HUES64 (cell line): ENCODE measurements around the gene MAFB.

ENCODE experiments used
- H3K27ac ChIP-seq: 2 replicates; pipeline ENCODE4 v1.7.0; 2013; ENCODE audit warnings: low read depth, low read length, inconsistent platforms
- H3K27me3 ChIP-seq: 2 replicates; pipeline ENCODE4 v1.6.1; 2013; ENCODE audit warnings: mild to moderate bottlenecking, low read length; ENCODE audit not compliant: insufficient read depth
- H3K36me3 ChIP-seq: 2 replicates; pipeline ENCODE4 v1.6.1; 2013; ENCODE audit warnings: mild to moderate bottlenecking, low read length; ENCODE audit not compliant: insufficient read depth
- H3K4me1 ChIP-seq: 2 replicates; pipeline ENCODE4 v1.6.1; 2013; ENCODE audit warnings: mild to moderate bottlenecking, low read length, moderate library complexity; ENCODE audit not compliant: insufficient read depth
- H3K4me3 ChIP-seq: 2 replicates; pipeline ENCODE4 v1.5.1; 2013; ENCODE audit warnings: mild to moderate bottlenecking, low read length, moderate library complexity
- H3K9ac ChIP-seq: 2 replicates; pipeline ENCODE4 v1.6.1; 2013; ENCODE audit warnings: mild to moderate bottlenecking, low read depth, low read length
- H3K9me3 ChIP-seq: 2 replicates; pipeline ENCODE4 v1.6.1; 2013; ENCODE audit warnings: low read depth, low read length; ENCODE audit not compliant: insufficient read depth
- WGBS: fragments of 150-250, 120-280 bp; methylation state at CpG from one replicate; pipeline ENCODE4 v1.1.7; 2013; ENCODE audit warnings: missing lambda C conversion rate; 5-methylcytosine and 5-hydroxymethylcytosine counted together

MAFB gene

DNA sequence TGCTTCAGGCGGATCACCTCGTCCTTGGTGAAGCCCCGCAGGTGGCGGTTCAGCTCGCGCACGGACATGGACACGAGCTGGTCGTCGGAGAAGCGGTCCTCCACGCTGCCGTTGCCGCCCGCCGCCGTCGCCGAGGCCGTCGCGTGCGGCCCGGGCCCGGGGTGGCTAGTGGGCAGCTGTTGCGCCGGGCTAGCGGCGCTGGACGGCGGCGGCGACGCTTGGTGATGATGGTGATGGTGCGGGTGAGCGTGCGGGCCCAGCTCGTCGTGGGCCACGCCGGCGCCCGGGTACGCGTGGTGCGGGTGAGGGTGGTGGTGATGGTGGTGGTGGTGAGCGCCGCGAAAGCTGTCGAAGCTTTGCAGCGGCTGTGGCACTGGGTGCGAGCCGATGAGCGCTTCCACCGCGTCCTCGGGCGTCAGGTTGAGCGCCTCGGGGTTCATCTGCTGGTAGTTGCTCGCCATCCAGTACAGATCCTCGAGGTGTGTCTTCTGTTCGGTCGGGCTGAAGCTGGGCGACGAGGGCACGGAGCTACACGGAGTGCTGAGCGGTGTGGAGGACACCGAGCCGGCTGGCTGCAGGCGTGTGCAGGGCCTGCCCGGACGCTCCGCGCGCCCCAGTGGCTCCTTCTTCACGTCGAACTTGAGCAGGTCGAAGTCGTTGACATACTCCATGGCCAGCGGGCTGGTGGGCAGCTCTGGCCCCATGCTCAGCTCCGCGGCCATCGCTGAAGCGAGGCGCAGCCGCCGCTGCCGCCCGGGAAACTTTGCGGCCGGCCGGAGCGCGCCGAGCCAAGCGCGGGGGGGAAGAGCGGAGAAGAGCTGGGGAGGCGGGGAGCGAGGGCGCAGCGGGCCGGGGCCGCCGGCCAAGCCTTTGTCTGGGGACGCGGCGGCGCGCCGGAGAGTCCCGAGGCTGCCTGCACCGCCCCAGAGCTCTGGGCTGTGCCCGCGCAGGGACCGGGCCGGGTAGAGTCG, 622 bp downstream of the MAFB start:
- peaks cover 4% of the 10 kb centered on the region; the same call in 1 of the 2 replicates for H3K4me1 ChIP-seq
- H3K27ac ChIP-seq: no peak overlapping the region
- peak overlapping the region; percentile 59 for H3K4me3 ChIP-seq
- 3% methylated on average over 120 of the region's 120 CpGs for WGBS
- H3K36me3 ChIP-seq: no peaks in the 10 kb centered on the region
- peaks cover 98% of the 10 kb centered on the region for H3K27me3 ChIP-seq
- H3K9me3 ChIP-seq: no peaks in the 10 kb centered on the region
- no peak overlapping the region for H3K9ac ChIP-seq

DNA sequence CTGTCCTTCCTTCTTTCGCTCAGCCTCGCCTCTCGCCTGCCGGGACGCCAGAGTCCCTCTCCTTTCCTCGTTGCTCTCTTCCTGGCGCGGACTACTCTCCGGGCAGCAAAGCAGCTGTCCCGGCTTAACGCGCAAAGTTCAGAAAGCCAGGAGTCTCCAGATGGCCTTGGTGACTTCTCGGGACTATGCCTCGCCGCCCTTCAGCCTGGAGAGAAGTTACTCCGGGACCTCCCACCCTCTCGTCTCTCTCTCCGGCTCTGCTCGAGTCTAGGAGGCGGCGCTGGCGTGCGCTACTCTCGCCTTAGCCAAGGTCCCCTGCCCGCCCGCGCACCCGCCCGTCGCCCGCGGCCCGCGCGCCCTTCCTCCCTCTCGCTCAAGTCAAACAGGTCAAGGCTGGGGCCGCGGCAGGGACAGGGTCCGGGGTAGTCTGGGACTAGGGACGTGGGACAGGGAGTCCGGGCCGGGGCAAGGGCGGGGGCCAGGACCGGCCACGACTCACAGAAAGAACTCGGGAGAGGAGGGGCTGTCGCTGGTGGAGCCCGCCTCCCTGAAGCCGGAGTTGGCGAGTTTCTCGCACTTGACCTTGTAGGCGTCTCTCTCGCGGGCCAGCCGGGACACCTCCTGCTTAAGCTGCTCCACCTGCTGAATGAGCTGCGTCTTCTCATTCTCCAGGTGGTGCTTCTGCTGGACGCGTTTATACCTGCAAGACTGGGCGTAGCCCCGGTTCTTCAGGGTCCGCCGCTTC, 1.5 kb downstream of the MAFB start:
- 1% methylated on average over 62 of the region's 62 CpGs for WGBS

DNA sequence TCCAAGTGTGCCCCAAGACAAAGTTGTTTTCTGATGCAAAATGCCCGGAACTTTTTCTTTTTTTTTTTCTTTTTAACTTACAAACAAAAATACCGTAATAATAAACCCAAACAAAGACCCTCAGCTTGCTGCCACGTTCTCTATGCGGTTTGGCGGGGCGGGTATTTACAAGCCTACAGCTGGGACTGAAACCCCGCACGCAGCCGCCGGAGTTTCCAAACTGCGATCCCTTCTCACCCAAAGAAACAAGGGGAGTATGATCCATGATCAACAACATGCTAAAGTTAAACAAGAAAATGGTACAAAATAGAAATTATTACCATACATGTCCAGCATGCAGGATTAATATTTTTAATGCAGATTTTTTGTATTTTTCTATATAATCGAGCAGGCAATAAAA, 2.1 kb downstream of the MAFB start:
- peaks cover 98% of the 10 kb centered on the region for H3K27me3 ChIP-seq
- peak overlapping the region; percentile 59 for H3K4me3 ChIP-seq
- peaks cover 4% of the 10 kb centered on the region; the same call in 1 of the 2 replicates for H3K4me1 ChIP-seq
- no peak overlapping the region for H3K27ac ChIP-seq
- WGBS: 4% methylated on average over 12 of the region's 12 CpGs
- H3K9ac ChIP-seq: no peak overlapping the region
- no peaks in the 10 kb centered on the region for H3K36me3 ChIP-seq
- no peaks in the 10 kb centered on the region for H3K9me3 ChIP-seq

More for the DNA sequence above, 1.5 kb downstream of the MAFB start:
- H3K27ac ChIP-seq: no peak overlapping the region
- H3K9me3 ChIP-seq: no peaks in the 10 kb centered on the region
- H3K4me3 ChIP-seq: peak overlapping the region; percentile 59
- no peak overlapping the region for H3K9ac ChIP-seq
- H3K27me3 ChIP-seq: peaks cover 98% of the 10 kb centered on the region
- no peaks in the 10 kb centered on the region for H3K36me3 ChIP-seq
- H3K4me1 ChIP-seq: peaks cover 4% of the 10 kb centered on the region; the same call in 1 of the 2 replicates

DNA sequence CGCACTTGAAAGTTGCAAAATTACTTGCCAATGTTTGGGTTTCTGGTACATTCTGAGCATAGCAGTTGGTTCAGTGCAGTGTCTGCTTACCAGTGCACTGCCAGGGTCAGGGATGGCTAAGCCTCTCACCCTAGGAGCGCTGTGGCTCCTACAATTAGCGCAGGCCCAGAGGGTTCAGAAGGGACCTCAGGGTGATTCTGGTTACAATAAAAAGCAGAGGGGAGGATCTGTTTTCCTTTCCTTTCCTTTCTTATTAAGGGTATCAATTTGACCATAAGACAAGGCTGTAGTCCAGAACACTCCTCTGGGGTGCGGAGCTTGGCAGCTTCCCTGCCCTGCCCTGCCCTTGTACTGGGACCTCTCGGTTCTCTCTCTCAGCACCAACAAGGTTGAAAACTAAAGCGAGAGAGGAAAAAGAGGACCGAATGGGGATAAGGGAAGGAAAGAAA, 2.6 kb downstream of the MAFB start:
- no peak overlapping the region for H3K27ac ChIP-seq
- H3K27me3 ChIP-seq: peaks cover 98% of the 10 kb centered on the region
- peak overlapping the region; percentile 59 for H3K4me3 ChIP-seq
- peaks cover 4% of the 10 kb centered on the region; the same call in 1 of the 2 replicates for H3K4me1 ChIP-seq
- WGBS: 24% methylated on average over 7 of the region's 7 CpGs
- H3K36me3 ChIP-seq: no peaks in the 10 kb centered on the region
- no peaks in the 10 kb centered on the region for H3K9me3 ChIP-seq
- no peak overlapping the region for H3K9ac ChIP-seq

DNA sequence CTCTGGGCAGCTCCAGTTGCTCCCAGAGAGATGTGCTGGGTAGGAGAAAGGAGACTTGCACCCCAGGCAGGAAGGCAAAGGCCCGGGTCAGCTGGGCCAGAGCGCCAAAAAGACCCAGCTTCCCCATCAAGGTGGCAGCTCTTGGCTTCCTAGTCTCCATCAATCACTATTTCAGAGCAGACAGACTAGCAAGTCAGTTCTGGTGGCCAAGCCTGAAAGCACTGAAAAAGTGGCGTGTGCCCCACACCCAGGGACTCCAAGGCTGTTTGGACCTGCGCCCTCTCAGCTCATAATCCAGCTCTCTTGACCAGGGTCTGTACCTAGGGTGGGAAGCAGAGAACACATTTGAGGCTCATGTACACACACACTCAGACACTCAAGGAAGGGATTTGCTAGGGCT, 3.7 kb downstream of the MAFB start:
- WGBS: 90% methylated on average over 4 of the region's 4 CpGs
- peaks cover 98% of the 10 kb centered on the region for H3K27me3 ChIP-seq

DNA sequence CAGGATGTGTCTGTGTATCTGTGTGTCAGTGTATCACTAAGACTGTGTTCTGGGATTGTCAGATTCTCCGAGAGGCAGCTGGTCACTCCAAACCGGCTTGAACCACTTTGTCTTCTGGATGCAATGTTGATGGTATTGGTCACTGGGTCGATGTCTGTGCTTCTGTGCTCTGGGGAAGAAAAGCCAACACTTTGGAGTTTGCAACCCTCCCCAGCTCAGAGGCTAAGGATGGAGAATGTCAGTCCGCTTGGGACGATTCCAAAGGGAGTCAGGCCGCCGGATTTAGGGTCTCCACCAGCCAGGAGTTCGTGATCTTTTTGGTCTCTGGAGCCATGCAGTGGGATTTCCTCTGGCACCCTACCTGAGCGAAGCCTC, 5.2 kb downstream of the MAFB start:
- Histone ChIP-seq H3K36me3 (no peaks in the 10 kb centered on the region), H3K27ac (no peak overlapping the region), H3K4me1 (peaks cover 4% of the 10 kb centered on the region; the same call in 1 of the 2 replicates), H3K9ac (no peak overlapping the region), H3K27me3 (peaks cover 100% of the 10 kb centered on the region), H3K4me3 (peak overlapping the region; percentile 42; the same call in 1 of the 2 replicates), H3K9me3 (no peaks in the 10 kb centered on the region)
- 57% methylated on average over 9 of the region's 9 CpGs for WGBS

More for the DNA sequence above, 3.7 kb downstream of the MAFB start:
- H3K36me3 ChIP-seq: no peaks in the 10 kb centered on the region
- no peak overlapping the region for H3K27ac ChIP-seq
- H3K4me3 ChIP-seq: no peak overlapping the region
- H3K9me3 ChIP-seq: no peaks in the 10 kb centered on the region
- no peak overlapping the region for H3K9ac ChIP-seq
- H3K4me1 ChIP-seq: peaks cover 4% of the 10 kb centered on the region; the same call in 1 of the 2 replicates

DNA sequence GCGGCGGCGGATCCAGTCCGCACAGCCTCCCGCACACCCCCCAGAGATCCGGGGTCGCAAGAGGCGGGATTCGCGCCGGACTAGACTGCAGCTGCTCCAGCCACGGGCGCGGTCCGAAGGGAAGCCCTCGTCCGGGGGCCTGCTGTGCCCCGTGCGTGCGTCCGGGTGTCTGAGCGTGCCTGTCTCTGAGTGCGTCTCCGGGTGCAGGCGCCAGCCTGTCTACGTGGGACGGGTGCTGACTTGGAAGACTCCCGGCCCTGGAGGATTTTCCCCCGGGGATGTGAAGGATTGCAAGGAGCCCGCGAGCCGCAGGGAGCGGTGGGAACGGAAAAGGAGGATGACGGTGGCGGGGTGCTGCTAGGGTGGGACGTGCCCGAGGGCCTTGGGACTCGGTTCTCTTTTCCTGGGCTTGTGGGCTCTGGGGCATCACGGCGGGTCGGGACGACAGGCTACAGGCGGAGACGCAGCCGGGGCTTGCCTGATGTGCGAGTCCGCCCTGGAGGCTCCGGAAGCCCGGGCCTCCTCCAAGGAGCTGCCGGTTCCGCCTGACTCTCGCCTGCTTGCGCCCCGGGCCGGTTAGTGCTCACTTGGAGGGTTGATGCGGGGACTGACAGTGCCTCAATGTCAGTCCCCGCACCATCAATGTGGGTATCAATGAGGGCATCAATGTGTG, 5.7 kb downstream of the MAFB start:
- no peaks in the 10 kb centered on the region for H3K9me3 ChIP-seq
- H3K4me3 ChIP-seq: peak overlapping the region; percentile 42
- 2% methylated on average over 58 of the region's 58 CpGs for WGBS
- peaks cover 4% of the 10 kb centered on the region; the same call in 1 of the 2 replicates for H3K4me1 ChIP-seq
- no peaks in the 10 kb centered on the region for H3K36me3 ChIP-seq
- H3K27me3 ChIP-seq: peaks cover 100% of the 10 kb centered on the region
- H3K9ac ChIP-seq: no peak overlapping the region
- H3K27ac ChIP-seq: no peak overlapping the region

DNA sequence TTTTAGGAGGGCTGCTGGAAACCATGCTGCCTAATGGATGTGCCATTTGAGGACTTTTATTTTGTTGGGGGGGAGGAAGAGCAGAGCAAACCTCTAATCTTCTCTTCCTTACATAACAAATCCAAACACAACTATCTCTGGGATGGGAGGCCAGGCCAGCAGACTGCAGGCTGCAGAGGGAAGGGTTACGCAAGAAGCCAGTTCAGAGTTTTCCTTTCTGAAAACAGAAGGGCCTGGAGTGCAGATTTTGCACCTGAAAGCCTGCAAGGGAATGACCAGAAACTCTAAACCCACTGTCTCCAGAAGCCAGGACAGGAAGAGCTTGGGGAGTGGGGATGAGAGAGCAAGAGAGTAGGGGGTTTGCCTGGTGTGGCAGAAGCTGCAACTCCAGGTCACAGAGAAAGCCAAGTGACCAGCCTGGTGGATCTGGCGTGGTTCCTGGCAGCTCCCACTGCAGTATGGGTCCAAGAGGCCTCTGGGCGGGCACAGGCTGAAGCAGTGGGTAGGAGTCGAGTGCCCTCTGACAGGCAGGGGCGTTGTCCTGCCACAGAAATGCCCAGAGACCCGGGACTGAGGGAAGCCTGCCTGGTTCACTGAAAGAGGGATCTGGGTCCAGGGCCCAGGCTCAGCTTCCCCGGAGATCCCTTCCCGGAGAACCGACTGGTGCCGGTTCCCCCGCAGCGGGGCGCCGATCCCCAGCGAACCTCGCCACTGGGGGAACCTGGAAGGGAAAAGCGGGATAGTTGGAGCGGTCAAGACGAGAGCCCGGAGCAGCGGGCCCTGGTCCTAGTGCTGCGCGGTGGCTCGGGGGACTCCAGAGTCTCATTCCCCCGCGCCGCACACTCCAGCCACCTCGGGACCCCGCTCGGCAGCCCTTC, 6.7 kb downstream of the MAFB start:
- no peaks in the 10 kb centered on the region for H3K9me3 ChIP-seq
- 10% methylated on average over 30 of the region's 30 CpGs for WGBS
- H3K4me3 ChIP-seq: peak overlapping the region; percentile 42
- H3K27me3 ChIP-seq: peaks cover 96% of the 10 kb centered on the region
- H3K9ac ChIP-seq: no peak overlapping the region
- no peaks in the 10 kb centered on the region for H3K36me3 ChIP-seq
- H3K27ac ChIP-seq: no peak overlapping the region
- peaks cover 4% of the 10 kb centered on the region; the same call in 1 of the 2 replicates for H3K4me1 ChIP-seq

DNA sequence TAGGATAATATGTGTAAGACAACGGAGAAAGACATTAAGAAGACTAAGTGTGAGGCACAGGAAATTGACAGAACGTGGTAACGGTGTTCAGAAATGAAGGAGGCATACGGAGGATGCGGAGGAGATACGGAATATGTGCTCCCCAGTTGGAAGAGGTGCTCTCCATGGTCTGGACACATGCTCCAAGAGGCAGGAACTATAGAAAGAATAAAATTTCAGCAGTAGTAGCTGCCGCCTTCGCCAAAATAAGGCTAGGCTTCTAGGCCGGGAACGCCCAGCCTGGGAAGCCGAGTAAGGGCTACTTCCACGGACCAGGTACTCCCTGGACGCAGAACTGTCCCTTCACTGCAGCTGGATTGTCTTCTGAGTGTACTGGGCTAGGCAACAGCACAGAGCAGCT, 7.4 kb downstream of the MAFB start:
- peaks cover 90% of the 10 kb centered on the region for H3K27me3 ChIP-seq
- no peak overlapping the region for H3K27ac ChIP-seq
- H3K9ac ChIP-seq: no peak overlapping the region
- no peaks in the 10 kb centered on the region; the same call in 1 of the 2 replicates for H3K4me1 ChIP-seq
- H3K36me3 ChIP-seq: no peaks in the 10 kb centered on the region
- H3K9me3 ChIP-seq: no peaks in the 10 kb centered on the region
- WGBS: 83% methylated on average over 13 of the region's 13 CpGs
- H3K4me3 ChIP-seq: no peak overlapping the region

DNA sequence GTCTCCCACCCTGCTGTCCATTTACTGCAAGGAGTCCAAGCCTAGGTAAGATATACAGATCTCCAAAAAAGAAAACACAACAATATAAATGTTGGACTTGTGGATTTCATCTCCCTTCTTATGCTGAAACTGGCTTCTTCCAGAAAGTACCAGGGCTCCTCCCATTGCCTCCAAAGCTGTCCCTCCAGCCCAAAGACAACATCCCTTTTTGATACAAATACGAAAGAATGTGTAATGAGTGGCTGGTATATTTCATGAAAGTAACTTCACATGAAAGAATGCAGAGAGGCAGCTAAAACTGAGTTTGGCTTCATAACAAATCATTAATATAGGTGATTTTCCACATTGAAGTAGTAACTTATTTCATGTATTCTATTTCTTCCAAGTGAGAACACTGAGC, 7.9 kb downstream of the MAFB start:
- Histone ChIP-seq H3K27me3 (peaks cover 85% of the 10 kb centered on the region), H3K9me3 (no peaks in the 10 kb centered on the region), H3K36me3 (no peaks in the 10 kb centered on the region), H3K4me3 (no peak overlapping the region), H3K9ac (no peak overlapping the region), H3K4me1 (no peaks in the 10 kb centered on the region; the same call in 1 of the 2 replicates), H3K27ac (no peak overlapping the region)
- WGBS: no CpG with 5 or more reads among the region's 1 CpG
